Panc1 (cell line): ENCODE measurements around the gene ZNF681. TPM values are rescaled to one million over a fixed set of nuclear protein-coding genes. Genes with fewer than 3 reads are reported as not detected.

Source experiments
- ATAC-seq: fragments of 200-7000 bp; cut with Tn5 transposase; 2 replicates; pipeline ENCODE4 v1.9.1; 2020; ENCODE audit warnings: mild to moderate bottlenecking, moderate library complexity
- BruUV-seq: library from RNA; stranded (reverse); fragments of 400-500 nt; replicated peaks from 2 replicates; lab custom pipeline; 2021; lab: Mats Ljungman, UMichigan
- CTCF ChIA-PET: fragments of 300-600 bp; sonication (Branson Sonifier 250); formaldehyde crosslinking; loops from one replicate; lab custom pipeline; 2022; ENCODE audit warnings: antibody characterized with exemption; lab: Charles Lee
- POLR2A ChIA-PET: fragments of 300-600 bp; sonication (Branson Sonifier 250); formaldehyde crosslinking; loops from one replicate; lab custom pipeline; 2022; ENCODE audit warnings: antibody characterized with exemption; lab: Charles Lee
- DNase-seq: peaks from one replicate; pipeline ENCODE4 v3.0.0-alpha.2; 2010; ENCODE audit warnings: low read depth, low spot score
- H3K27ac ChIP-seq: 2 replicates; pipeline ENCODE4 v1.5.1; 2011; ENCODE audit warnings: mild to moderate bottlenecking, low read length, inconsistent platforms
- H3K27me3 ChIP-seq: fragments of 200-500 bp; sonication (Bioruptor generic); 2 replicates; pipeline ENCODE4 v1.6.0; 2014; ENCODE audit warnings: low read length, inconsistent platforms; ENCODE audit not compliant: control insufficient read depth, insufficient read depth
- H3K36me3 ChIP-seq: fragments of 200-500 bp; sonication (Bioruptor generic); 2 replicates; pipeline ENCODE4 v1.5.1; 2014; ENCODE audit warnings: inconsistent platforms, mild to moderate bottlenecking, low read length, moderate library complexity; ENCODE audit not compliant: control insufficient read depth, insufficient read depth
- H3K4me1 ChIP-seq: 2 replicates; pipeline ENCODE4 v1.5.1; 2011; ENCODE audit warnings: inconsistent platforms, mild to moderate bottlenecking, low read length, moderate library complexity; ENCODE audit not compliant: control insufficient read depth, insufficient read depth
- H3K4me3 ChIP-seq, 2 experiments: 2 replicates each; pipeline ENCODE4 v1.5.1; 2011 to 2012; ENCODE audit warnings: low read depth in 2 of 2, low read length in 2 of 2, mild to moderate bottlenecking in 2 of 2, inconsistent platforms in 1 of 2, moderate library complexity in 1 of 2
- H3K9me3 ChIP-seq: fragments of 200-500 bp; sonication (Bioruptor generic); 2 replicates; pipeline ENCODE4 v1.5.1; 2014; ENCODE audit warnings: low read depth, mild to moderate bottlenecking, inconsistent platforms, low read length, moderate library complexity; ENCODE audit not compliant: control insufficient read depth, insufficient read depth
- POLR2AphosphoS5 ChIP-seq: IDR thresholded peaks from 2 replicates; pipeline ENCODE4 v1.6.1; 2012; ENCODE audit warnings: mild to moderate bottlenecking, low read depth, low read length, moderate library complexity
- REST ChIP-seq, 2 experiments: IDR thresholded peaks; 2 replicates each; pipeline ENCODE4 v1.6.1; 2011 to 2012; ENCODE audit warnings: low read depth in 2 of 2, control low read depth in 1 of 2, low read length in 1 of 2, mild to moderate bottlenecking in 1 of 2, moderate library complexity in 1 of 2; ENCODE audit not compliant: insufficient read depth in 1 of 2
- SIN3A ChIP-seq: IDR thresholded peaks from 2 replicates; pipeline ENCODE4 v1.6.1; 2012; ENCODE audit warnings: low read depth, mild to moderate bottlenecking, low read length, moderate library complexity, borderline replicate concordance; ENCODE audit not compliant: insufficient read depth
- TCF7L2 ChIP-seq: IDR thresholded peaks from 2 replicates; pipeline ENCODE4 v1.6.1; 2011; ENCODE audit warnings: mild to moderate bottlenecking, low read depth, low read length, inconsistent platforms
- in situ Hi-C: cut with HindIII; loops from 2 replicates; pipeline ENCODE4 v1.10.0; 2016; ENCODE audit warnings: low sequenced_read_pairs, low pct_unique_long_range_greater_than_20kb
- intact Hi-C: fragments of 100-400 bp; cut with micrococcal nuclease; formaldehyde crosslinking; loops from one replicate; pipeline ENCODE4 v1.10.0; 2022; ENCODE audit not compliant: unreplicated experiment
- total RNA-seq: library from RNA; stranded (reverse); gene quantifications from one replicate; pipeline ENCODE4 v1.2.1, GENCODE V29; 2021; ENCODE audit not compliant: unreplicated experiment
- TF ChIP-seq, protein P1 (sequence below): fragments of 450-650 bp; IDR thresholded peaks from 2 replicates; pipeline ENCODE4 v1.5.1; 2017; ENCODE audit warnings: mild to moderate bottlenecking

ZNF681 gene
- total RNA-seq, 1 experiment from 2014 or later = 2.0 TPM

DNA sequence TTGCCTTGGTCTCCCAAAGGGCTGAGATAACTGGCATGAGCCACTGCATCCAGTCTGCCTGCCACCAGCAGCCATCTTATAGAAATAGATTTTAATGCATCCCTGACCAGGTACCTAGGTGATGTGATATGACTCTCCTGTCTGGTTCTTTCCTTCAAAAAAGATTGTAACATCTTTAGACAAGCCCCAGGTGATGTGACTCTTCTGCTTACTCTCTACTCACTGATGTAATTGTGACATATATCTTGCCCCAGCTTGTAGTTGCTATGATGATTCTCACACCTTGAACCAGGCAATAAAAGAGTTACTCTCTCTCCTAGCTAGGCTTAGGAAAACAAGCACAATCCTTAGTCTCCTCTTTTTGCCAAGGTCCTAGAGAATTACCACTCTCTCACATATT, 30.6 kb upstream of the ZNF681 start:
- intact Hi-C loops = no loop called here
- H3K27ac ChIP-seq = no peak overlapping the region
- ChIA-PET CTCF (no interaction called here), POLR2A (no interaction called here)
- no TSS peak for BruUV-seq
- TF ChIP-seq, protein P1, sequence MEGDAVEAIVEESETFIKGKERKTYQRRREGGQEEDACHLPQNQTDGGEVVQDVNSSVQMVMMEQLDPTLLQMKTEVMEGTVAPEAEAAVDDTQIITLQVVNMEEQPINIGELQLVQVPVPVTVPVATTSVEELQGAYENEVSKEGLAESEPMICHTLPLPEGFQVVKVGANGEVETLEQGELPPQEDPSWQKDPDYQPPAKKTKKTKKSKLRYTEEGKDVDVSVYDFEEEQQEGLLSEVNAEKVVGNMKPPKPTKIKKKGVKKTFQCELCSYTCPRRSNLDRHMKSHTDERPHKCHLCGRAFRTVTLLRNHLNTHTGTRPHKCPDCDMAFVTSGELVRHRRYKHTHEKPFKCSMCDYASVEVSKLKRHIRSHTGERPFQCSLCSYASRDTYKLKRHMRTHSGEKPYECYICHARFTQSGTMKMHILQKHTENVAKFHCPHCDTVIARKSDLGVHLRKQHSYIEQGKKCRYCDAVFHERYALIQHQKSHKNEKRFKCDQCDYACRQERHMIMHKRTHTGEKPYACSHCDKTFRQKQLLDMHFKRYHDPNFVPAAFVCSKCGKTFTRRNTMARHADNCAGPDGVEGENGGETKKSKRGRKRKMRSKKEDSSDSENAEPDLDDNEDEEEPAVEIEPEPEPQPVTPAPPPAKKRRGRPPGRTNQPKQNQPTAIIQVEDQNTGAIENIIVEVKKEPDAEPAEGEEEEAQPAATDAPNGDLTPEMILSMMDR = no peak
- TF ChIP-seq TCF7L2 (no peak), REST (IDR thresholded peaks at IDR 0.05; ENCODE audit: insufficient read depth in 1 of 2, low read depth in 2 of 2, low read length in 1 of 2) (no peak), POLR2AphosphoS5 (no peak), SIN3A (no peak)
- no peaks in the 10 kb centered on the region for H3K27me3 ChIP-seq
- no peak for DNase-seq
- H3K4me1 ChIP-seq = no peaks in the 10 kb centered on the region
- H3K36me3 ChIP-seq = no peaks in the 10 kb centered on the region
- no peaks in the 10 kb centered on the region for H3K9me3 ChIP-seq
- no peak for ATAC-seq
- in situ Hi-C loops = no loop called here
- H3K4me3 ChIP-seq = no peak overlapping the region

DNA sequence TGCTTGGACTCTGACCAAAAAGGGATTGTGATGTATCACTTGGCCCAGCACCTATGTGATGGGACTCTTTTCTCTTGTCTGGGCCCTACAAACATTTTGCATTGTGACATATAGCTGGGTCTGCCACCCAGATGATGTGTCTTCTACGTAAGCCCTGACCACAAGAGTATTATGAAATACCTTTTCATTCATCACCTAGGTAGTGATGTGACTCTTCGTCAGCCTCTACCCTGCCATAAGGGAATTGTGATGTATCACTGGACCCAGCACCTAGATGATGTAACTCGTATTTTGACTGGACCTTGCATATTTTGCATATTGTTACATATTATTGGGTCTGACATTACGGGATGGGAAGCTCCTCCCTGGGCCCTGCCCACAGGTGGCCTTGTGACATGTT, 29.7 kb upstream of the ZNF681 start:
- ATAC-seq (no peak), DNase-seq (no peak)
- Histone ChIP-seq H3K27me3 (no peaks in the 10 kb centered on the region), H3K36me3 (no peaks in the 10 kb centered on the region), H3K4me1 (no peaks in the 10 kb centered on the region), H3K4me3 (no peak overlapping the region), H3K9me3 (no peaks in the 10 kb centered on the region), H3K27ac (no peak overlapping the region)
- intact Hi-C loops = no loop called here
- in situ Hi-C loops = no loop called here
- TF ChIP-seq, protein P1 = no peak
- no peak for TF ChIP-seq REST (IDR thresholded peaks at IDR 0.05; ENCODE audit: insufficient read depth in 1 of 2, low read depth in 2 of 2, low read length in 1 of 2)
- no peak for TF ChIP-seq TCF7L2
- TF ChIP-seq POLR2AphosphoS5 = no peak
- TF ChIP-seq SIN3A = no peak
- ChIA-PET POLR2A (no interaction called here), CTCF (no interaction called here)
- no TSS peak for BruUV-seq
